Islet of Langerhans (tissue), 1 donor: ENCODE results near the gene CMTR1.
"Not testable (repeated sequence)": the region's sequence is repeated elsewhere in the genome, so short reads cannot be mapped to it uniquely, and the experiment has no call there.

Experiments
- FAIRE-seq: peaks from one replicate; lab custom pipeline; 2011; peaks lifted over from hg19 to GRCh38; lab: Jason Lieb, UNC

The CMTR1 gene

GRCh38 chr6:37491830-37492208 lies 58.8 kb downstream of the CMTR1 start:
- FAIRE-seq = no peak

- no peak for FAIRE-seq
Observed at GRCh38 chr6:37492236-37492972, 59.4 kb downstream of the CMTR1 start.

GRCh38 chr6:37492991-37493660 lies 60.1 kb downstream of the CMTR1 start:
- no peak for FAIRE-seq

- no peak for FAIRE-seq
Observed at GRCh38 chr6:37493661-37493995, 60.6 kb downstream of the CMTR1 start.

GRCh38 chr6:37495244-37495934 lies 62.4 kb downstream of the CMTR1 start:
- no peak for FAIRE-seq

GRCh38 chr6:37496951-37497885 lies 64.2 kb downstream of the CMTR1 start:
- no peak for FAIRE-seq

GRCh38 chr6:37499433-37500293 lies 66.6 kb downstream of the CMTR1 start, which contains the start of gene CCDC167:
CCDC167 (minus strand) TSS chr6:37499893; CDS start chr6:37499863, 30 bp downstream.
- FAIRE-seq = no peak

GRCh38 chr6:37500294-37500608 lies 67.2 kb downstream of the CMTR1 start:
- no peak for FAIRE-seq

- FAIRE-seq = not testable (repeated sequence)
Observed at GRCh38 chr6:37500904-37501303, 67.9 kb downstream of the CMTR1 start.

GRCh38 chr6:37501632-37502491 lies 68.8 kb downstream of the CMTR1 start:
- FAIRE-seq = no peak

GRCh38 chr6:37502703-37503291 lies 69.8 kb downstream of the CMTR1 start:
- FAIRE-seq = no peak

- FAIRE-seq = no peak
Observed at GRCh38 chr6:37503309-37503965, 70.4 kb downstream of the CMTR1 start.

GRCh38 chr6:37504024-37504423 lies 71.0 kb downstream of the CMTR1 start:
- FAIRE-seq = no peak

GRCh38 chr6:37506479-37506878 lies 73.5 kb downstream of the CMTR1 start:
- FAIRE-seq = no peak

- FAIRE-seq = no peak
Observed at GRCh38 chr6:37507077-37507476, 74.1 kb downstream of the CMTR1 start.

GRCh38 chr6:37507690-37508421 lies 74.8 kb downstream of the CMTR1 start:
- FAIRE-seq = no peak

GRCh38 chr6:37511201-37511600 lies 78.2 kb downstream of the CMTR1 start:
- no peak for FAIRE-seq

GRCh38 chr6:37511910-37512399 lies 78.9 kb downstream of the CMTR1 start:
- FAIRE-seq = no peak
